ENCODE results near the gene UNK. TPM values are rescaled to one million over a fixed set of nuclear protein-coding genes. Genes with fewer than 3 reads are reported as not detected.
"Not testable (repeated sequence)": the region's sequence is repeated elsewhere in the genome, so short reads cannot be mapped to it uniquely, and the experiment has no call there.

Gene UNK
- total RNA-seq, 2 experiments from 2014 or later = 41.5 to 67.6 TPM

GRCh38 chr17:75850928-75851692 lies 66.5 kb downstream of the UNK start:
- Histone ChIP-seq H4K20me1 (ENCODE audit: insufficient read depth, low read length) (peaks cover 4% of the 10 kb centered on the region; the same call in 1 of the 2 replicates), H3K27ac (ENCODE audit: low read depth, low read length, poor library complexity, severe bottlenecking) (no peak overlapping the region), H3K9me3 (ENCODE audit: low read length) (no peaks in the 10 kb centered on the region), H2AFZ (ENCODE audit: low read length) (no peak overlapping the region), H3K4me2 (ENCODE audit: low read length) (no peak overlapping the region), H3K4me1 (ENCODE audit: insufficient read depth, low read length, poor library complexity, severe bottlenecking) (peaks cover 13% of the 10 kb centered on the region), H3K4me3 (ENCODE audit: low read depth, low read length, poor library complexity, severe bottlenecking) (no peak overlapping the region), H3K36me3 (ENCODE audit: insufficient read depth, low read length) (peaks cover 46% of the 10 kb centered on the region), H3K79me2 (ENCODE audit: insufficient read depth, low read depth, low read length) (peaks cover 10% of the 10 kb centered on the region; the same call in 1 of the 2 replicates), H3K9me2 (ENCODE audit: insufficient read depth, low read length) (no peaks in the 10 kb centered on the region)
- BruUV-seq (replicated peaks) = no TSS peak
- TF ChIP-seq EZH2phosphoT487 (IDR thresholded peaks at IDR 0.05; ENCODE audit: borderline replicate concordance, low read depth, low read length) = no peak
- TF ChIP-seq CTCF (conservative IDR thresholded peaks at IDR 0.05; ENCODE audit: low read length) = no peak
- intact Hi-C loops (cut with micrococcal nuclease; ENCODE audit: unreplicated experiment) = no loop called here
- DNase-seq (ENCODE audit: low spot score) = no peak
- ChIA-PET POLR2A (interaction anchor here (0.7 kb wide), 1 partner anchor 16 kb away, joined by 3 read pairs; no protein-coding TSS in a partner anchor), CTCF (ENCODE audit: unreplicated experiment) (no interaction called here)

- CTCF ChIA-PET (ENCODE audit: unreplicated experiment); H2AFZ ChIP-seq (ENCODE audit: low read length); H3K9me2 ChIP-seq (ENCODE audit: insufficient read depth, low read length); H3K4me3 ChIP-seq (ENCODE audit: low read depth, low read length, poor library complexity, severe bottlenecking); H3K4me2 ChIP-seq (ENCODE audit: low read length); DNase-seq (ENCODE audit: low spot score); H3K27ac ChIP-seq (ENCODE audit: low read depth, low read length, poor library complexity, severe bottlenecking); H3K9me3 ChIP-seq (ENCODE audit: low read length); BruUV-seq (replicated peaks); H4K20me1 ChIP-seq (ENCODE audit: insufficient read depth, low read length); POLR2A ChIA-PET; intact Hi-C loops (cut with micrococcal nuclease; ENCODE audit: unreplicated experiment): not testable (repeated sequence)
- Histone ChIP-seq H3K4me1 (ENCODE audit: insufficient read depth, low read length, poor library complexity, severe bottlenecking) (peaks cover 15% of the 10 kb centered on the region), H3K79me2 (ENCODE audit: insufficient read depth, low read depth, low read length) (peaks cover 15% of the 10 kb centered on the region; the same call in 1 of the 2 replicates), H3K36me3 (ENCODE audit: insufficient read depth, low read length) (peaks cover 45% of the 10 kb centered on the region)
These were observed 67.0 kb downstream of the UNK start for GRCh38 chr17:75851693-75851991.

GRCh38 chr17:75853433-75853832 lies 68.8 kb downstream of the UNK start:
- H3K36me3 ChIP-seq (ENCODE audit: insufficient read depth, low read length) = peaks cover 27% of the 10 kb centered on the region
- H3K27ac ChIP-seq (ENCODE audit: low read depth, low read length, poor library complexity, severe bottlenecking) = no peak overlapping the region
- CTCF ChIA-PET (ENCODE audit: unreplicated experiment) = no interaction called here
- intact Hi-C loops (cut with micrococcal nuclease; ENCODE audit: unreplicated experiment) = no loop called here
- H3K4me2 ChIP-seq (ENCODE audit: low read length) = no peak overlapping the region
- H3K79me2 ChIP-seq (ENCODE audit: insufficient read depth, low read depth, low read length) = peaks cover 17% of the 10 kb centered on the region; the same call in 1 of the 2 replicates
- no peak overlapping the region for H3K4me3 ChIP-seq (ENCODE audit: low read depth, low read length, poor library complexity, severe bottlenecking)
- TF ChIP-seq CTCF (conservative IDR thresholded peaks at IDR 0.05; ENCODE audit: low read length) (no peak), EZH2phosphoT487 (IDR thresholded peaks at IDR 0.05; ENCODE audit: borderline replicate concordance, low read depth, low read length) (no peak)
- H4K20me1 ChIP-seq (ENCODE audit: insufficient read depth, low read length) = peaks cover 4% of the 10 kb centered on the region; the same call in 1 of the 2 replicates
- no peak overlapping the region for H2AFZ ChIP-seq (ENCODE audit: low read length)
- peaks cover 27% of the 10 kb centered on the region for H3K4me1 ChIP-seq (ENCODE audit: insufficient read depth, low read length, poor library complexity, severe bottlenecking)
- DNase-seq (ENCODE audit: low spot score) = no peak
- no peaks in the 10 kb centered on the region for H3K9me2 ChIP-seq (ENCODE audit: insufficient read depth, low read length)
- BruUV-seq (replicated peaks) = no TSS peak
- no peaks in the 10 kb centered on the region for H3K9me3 ChIP-seq (ENCODE audit: low read length)
- POLR2A ChIA-PET = interaction anchor here (0.7 kb wide), 1 partner anchor 434 kb away, joined by 4 read pairs; no protein-coding TSS in a partner anchor

Measured in OCI-LY7 (cell line).